SK-N-SH (cell line): ENCODE measurements around the gene TMEM9. TPM values are rescaled to one million over a fixed set of nuclear protein-coding genes. Genes with fewer than 3 reads are reported as not detected.

Experiments
- CTCF ChIA-PET: fragments of 300-600, 350-600 bp; formaldehyde crosslinking; extraction: SDS; loops from one replicate; lab custom pipeline; 2021; lab: Yijun Ruan, JAX
- POLR2A ChIA-PET: fragments of 350-600 bp; sonication (Branson Sonifier 250); formaldehyde crosslinking; extraction: SDS; loops from one replicate; lab custom pipeline; 2020; ENCODE audit warnings: antibody characterized with exemption, inconsistent platforms; lab: Yijun Ruan, JAX
- DNase-seq: peaks from one replicate; pipeline ENCODE4 v3.0.0; 2012
- H2AFZ ChIP-seq: fragments of 200-600 bp; sonication (generic); 2 replicates; pipeline ENCODE4 v1.8.1; 2016; ENCODE audit warnings: antibody characterized with exemption, mild to moderate bottlenecking, low read depth
- H3F3A ChIP-seq: fragments of 200-600 bp; sonication (generic); replicated peaks from 2 replicates; pipeline ENCODE3; 2016; ENCODE audit warnings: antibody characterized with exemption, mild to moderate bottlenecking; ENCODE audit not compliant: insufficient read depth
- H3K27ac ChIP-seq, 2 experiments: fragments of 200-500 bp in 1 of 2; fragments of 200-600 bp in 1 of 2; sonication (Bioruptor generic) in 1 of 2; sonication (generic), shearing (Covaris generic) in 1 of 2; 2 replicates each; pipeline versions ENCODE4 v1.5.1 to v1.6.1; 2014 to 2016; ENCODE audit warnings: low read depth in 2 of 2, inconsistent platforms in 1 of 2, low read length in 1 of 2, mild to moderate bottlenecking in 1 of 2, mixed read lengths in 1 of 2
- H3K27me3 ChIP-seq: fragments of 200-600 bp; sonication (generic), shearing (Covaris generic); 2 replicates; pipeline ENCODE4 v1.6.1; 2016; ENCODE audit warnings: mixed run types; ENCODE audit not compliant: insufficient read depth
- H3K36me3 ChIP-seq, 2 experiments: fragments of 200-500 bp in 1 of 2; fragments of 200-600 bp in 1 of 2; sonication (Bioruptor generic) in 1 of 2; sonication (generic) in 1 of 2; replicated peaks in 1 of 2; 2 replicates each; pipeline versions ENCODE3 to v1.5.1; 2014 to 2016; ENCODE audit warnings: low read length in 1 of 2, mild to moderate bottlenecking in 1 of 2; ENCODE audit not compliant: insufficient read depth in 2 of 2, control insufficient read depth in 1 of 2
- H3K4me1 ChIP-seq, 2 experiments: fragments of 200-500 bp in 1 of 2; fragments of 200-600 bp in 1 of 2; sonication (Bioruptor generic) in 1 of 2; sonication (generic), shearing (Covaris generic) in 1 of 2; 2 replicates each; pipeline versions ENCODE4 v1.5.1 to v1.6.1; 2014 to 2016; ENCODE audit warnings: low read depth in 1 of 2, low read length in 1 of 2, mixed run types in 1 of 2; ENCODE audit not compliant: insufficient read depth in 2 of 2, control insufficient read depth in 1 of 2
- H3K4me2 ChIP-seq: fragments of 200-600 bp; sonication (generic), shearing (Covaris generic); 2 replicates; pipeline ENCODE4 v1.6.1; 2017; ENCODE audit warnings: mixed run types
- H3K4me3 ChIP-seq, 2 experiments: fragments of 200-500 bp in 1 of 2; fragments of 200-600 bp in 1 of 2; sonication (Bioruptor generic) in 1 of 2; sonication (generic), shearing (Covaris generic) in 1 of 2; 2 replicates each; pipeline versions ENCODE4 v1.5.1 to v1.8.1; 2014 to 2016; ENCODE audit warnings: low read depth in 2 of 2, inconsistent platforms in 1 of 2, low read length in 1 of 2, mild to moderate bottlenecking in 1 of 2, mixed read lengths in 1 of 2, moderate library complexity in 1 of 2
- H3K79me2 ChIP-seq: fragments of 200-600 bp; sonication (generic); 2 replicates; pipeline ENCODE4 v1.8.1; 2017; ENCODE audit warnings: mild to moderate bottlenecking; ENCODE audit not compliant: insufficient read depth
- H3K9ac ChIP-seq: fragments of 200-600 bp; sonication (generic); 2 replicates; pipeline ENCODE4 v1.6.1; 2017; ENCODE audit warnings: mixed run types
- H3K9me2 ChIP-seq: fragments of 200-600 bp; sonication (generic); 2 replicates; pipeline ENCODE4 v1.6.1; 2017; ENCODE audit warnings: mixed run types
- H3K9me3 ChIP-seq: fragments of 200-600 bp; sonication (generic); 2 replicates; pipeline ENCODE4 v1.6.1; 2017; ENCODE audit warnings: mixed run types, mild to moderate bottlenecking, moderate library complexity
- H4K20me1 ChIP-seq: fragments of 200-600 bp; sonication (generic); 2 replicates; pipeline ENCODE4 v1.6.1; 2017; ENCODE audit warnings: mild to moderate bottlenecking, mixed run types; ENCODE audit not compliant: insufficient read depth
- EP300 ChIP-seq, 2 experiments: IDR thresholded peaks; 2 replicates each; pipeline versions ENCODE4 v1.4.0 to v1.6.1; 2012; ENCODE audit warnings: borderline replicate concordance in 1 of 2, low read depth in 1 of 2, low read length in 1 of 2
- MEF2A ChIP-seq: IDR thresholded peaks from 2 replicates; pipeline ENCODE4 v1.4.0; 2012; ENCODE audit warnings: low read depth, borderline replicate concordance
- NFIC ChIP-seq: IDR thresholded peaks from 2 replicates; pipeline ENCODE4 v1.4.0; 2012; ENCODE audit warnings: borderline replicate concordance
- NRF1 ChIP-seq: IDR thresholded peaks from 2 replicates; pipeline ENCODE4 v1.6.1; 2012; ENCODE audit warnings: low read depth, mild to moderate bottlenecking, low read length
- RCOR1 ChIP-seq: fragments of 150-350 bp; IDR thresholded peaks from 2 replicates; pipeline ENCODE4 v1.6.1; 2017; ENCODE audit warnings: antibody characterized with exemption, low read length
- RFX5 ChIP-seq: IDR thresholded peaks from 2 replicates; pipeline ENCODE4 v1.6.1; 2012; ENCODE audit warnings: mild to moderate bottlenecking, improper control_type of control experiment, low read length
- SMC3 ChIP-seq: IDR thresholded peaks from 2 replicates; pipeline ENCODE4 v1.6.1; 2012; ENCODE audit warnings: low read depth, low read length, improper control_type of control experiment
- TAF1 ChIP-seq: IDR thresholded peaks from 2 replicates; pipeline ENCODE4 v1.6.1; 2012; ENCODE audit warnings: low read depth, mild to moderate bottlenecking, low read length, moderate library complexity, borderline replicate concordance
- YY1 ChIP-seq: IDR thresholded peaks from 2 replicates; pipeline ENCODE4 v1.4.0; 2012; ENCODE audit warnings: low read depth, mild to moderate bottlenecking
- WGBS: methylation state at CpG from one replicate; pipeline ENCODE4 v1.1.6; 2017; ENCODE audit warnings: low lambda C conversion rate; 5-methylcytosine and 5-hydroxymethylcytosine counted together
- polyA plus RNA-seq, 3 experiments: library from polyadenylated mRNA; depleted of rRNA; stranded (reverse); fragments of >200 nt; gene quantifications; 2 replicates each; pipeline ENCODE4 v1.2.3, GENCODE V29; 2012
- TF ChIP-seq, protein P1 (sequence below): IDR thresholded peaks from 2 replicates; pipeline ENCODE4 v1.4.0; 2012; ENCODE audit warnings: low read depth
- TF ChIP-seq, protein P2 (sequence below): IDR thresholded peaks from 2 replicates; pipeline ENCODE4 v1.6.1; 2012; ENCODE audit warnings: mild to moderate bottlenecking, low read depth, low read length, moderate library complexity
- TF ChIP-seq, protein P3 (sequence below): IDR thresholded peaks from 2 replicates; pipeline ENCODE4 v1.4.0; 2012; ENCODE audit warnings: low read depth, borderline replicate concordance

The TMEM9 gene
- polyA plus RNA-seq, 1 of the 3 experiments (the other 2 are of a cell fraction): 126 TPM

DNA sequence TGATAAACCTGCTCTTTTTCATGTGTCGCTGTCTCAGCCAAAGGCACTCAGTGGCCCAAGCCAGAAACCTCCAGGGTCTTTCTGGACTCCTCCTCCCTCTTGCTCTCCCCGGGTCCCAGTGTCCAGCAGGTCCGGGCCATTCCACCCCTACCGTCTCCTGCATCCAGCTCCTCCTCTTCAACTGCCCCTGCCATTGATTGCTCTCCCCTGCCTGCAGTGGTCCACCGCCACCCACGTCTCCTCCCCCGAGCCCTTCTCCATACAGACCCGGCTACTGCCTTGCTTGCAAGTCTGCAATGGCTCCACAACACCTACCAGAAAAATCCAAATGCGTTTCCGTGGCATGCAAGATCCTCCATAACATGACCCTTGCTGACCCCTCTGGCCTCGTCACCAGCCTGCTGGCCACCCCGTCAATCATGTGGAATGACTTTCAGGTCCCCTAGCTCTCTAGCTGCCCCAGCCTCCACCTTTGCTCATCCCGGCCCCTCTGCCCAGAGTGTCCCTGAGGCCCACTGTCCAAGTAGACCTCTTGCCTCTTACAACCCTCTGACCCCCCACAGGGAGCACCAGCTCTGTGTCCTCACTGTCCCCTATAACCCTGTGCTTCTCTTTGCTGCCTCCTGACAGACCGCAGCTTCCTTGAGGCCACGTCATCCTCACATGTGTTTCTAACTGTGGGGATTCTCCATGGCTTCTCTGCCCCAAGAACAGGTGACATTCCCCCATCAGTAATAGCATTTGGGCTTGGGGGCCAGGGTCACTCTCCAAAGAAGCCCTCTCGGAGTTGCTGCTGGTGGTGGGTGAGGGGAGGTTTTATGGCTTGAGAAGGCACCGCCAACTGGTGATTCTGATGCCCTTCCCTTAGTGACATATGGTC lies 57.1 kb downstream of the TMEM9 start:
- 62% methylated on average over 17 of the region's 17 CpGs for WGBS
- Histone ChIP-seq H3K27me3 (peaks cover 22% of the 10 kb centered on the region), H3K4me3 (no peak overlapping the region), H3K9me2 (no peaks in the 10 kb centered on the region), H3K27ac (no peak overlapping the region), H3K36me3 (no peaks in the 10 kb centered on the region), H4K20me1 (no peaks in the 10 kb centered on the region), H3K4me2 (no peak overlapping the region), H3K9ac (no peak overlapping the region), H3K79me2 (no peaks in the 10 kb centered on the region), H3K9me3 (no peaks in the 10 kb centered on the region), H3K4me1 (no peaks in the 10 kb centered on the region), H2AFZ (no peak overlapping the region), H3F3A (no peaks in the 10 kb centered on the region)
- ChIA-PET CTCF (interaction anchor here (0.6 to 3.5 kb wide), 6 partner anchors 11 to 208 kb away, joined by 3 to 13 read pairs (median 6); no protein-coding TSS in a partner anchor), POLR2A (no interaction called here)
- TF ChIP-seq, protein P1, sequence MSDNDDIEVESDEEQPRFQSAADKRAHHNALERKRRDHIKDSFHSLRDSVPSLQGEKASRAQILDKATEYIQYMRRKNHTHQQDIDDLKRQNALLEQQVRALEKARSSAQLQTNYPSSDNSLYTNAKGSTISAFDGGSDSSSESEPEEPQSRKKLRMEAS: no peak
- no peak for TF ChIP-seq MEF2A
- DNase-seq: no peak

DNA sequence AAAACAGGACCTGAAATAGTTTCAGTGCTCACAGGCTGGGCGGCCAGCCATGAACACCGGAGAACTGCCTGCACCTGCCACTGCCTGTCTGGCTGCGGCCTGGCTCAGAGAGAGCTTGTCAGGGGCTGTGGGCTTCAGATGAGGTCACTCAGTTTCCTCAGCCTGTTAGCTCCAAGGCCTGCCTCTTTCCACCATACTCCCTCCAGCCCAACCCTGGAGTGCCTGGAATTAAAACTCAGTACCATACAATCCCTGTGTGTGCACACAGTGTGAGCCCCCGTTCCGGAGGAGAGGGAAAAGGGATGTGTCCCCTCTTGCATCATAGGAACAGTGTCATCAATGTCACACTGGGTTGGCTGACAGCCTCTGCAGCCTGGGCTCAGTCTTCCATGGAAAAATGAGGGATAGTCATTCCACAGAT lies 58.2 kb downstream of the TMEM9 start:
- no peak for TF ChIP-seq NRF1
- TF ChIP-seq NFIC: no peak
- TF ChIP-seq RCOR1: no peak
- TF ChIP-seq RFX5: no peak
- no peak for TF ChIP-seq TAF1
- no peak for TF ChIP-seq YY1
- TF ChIP-seq, protein P2, sequence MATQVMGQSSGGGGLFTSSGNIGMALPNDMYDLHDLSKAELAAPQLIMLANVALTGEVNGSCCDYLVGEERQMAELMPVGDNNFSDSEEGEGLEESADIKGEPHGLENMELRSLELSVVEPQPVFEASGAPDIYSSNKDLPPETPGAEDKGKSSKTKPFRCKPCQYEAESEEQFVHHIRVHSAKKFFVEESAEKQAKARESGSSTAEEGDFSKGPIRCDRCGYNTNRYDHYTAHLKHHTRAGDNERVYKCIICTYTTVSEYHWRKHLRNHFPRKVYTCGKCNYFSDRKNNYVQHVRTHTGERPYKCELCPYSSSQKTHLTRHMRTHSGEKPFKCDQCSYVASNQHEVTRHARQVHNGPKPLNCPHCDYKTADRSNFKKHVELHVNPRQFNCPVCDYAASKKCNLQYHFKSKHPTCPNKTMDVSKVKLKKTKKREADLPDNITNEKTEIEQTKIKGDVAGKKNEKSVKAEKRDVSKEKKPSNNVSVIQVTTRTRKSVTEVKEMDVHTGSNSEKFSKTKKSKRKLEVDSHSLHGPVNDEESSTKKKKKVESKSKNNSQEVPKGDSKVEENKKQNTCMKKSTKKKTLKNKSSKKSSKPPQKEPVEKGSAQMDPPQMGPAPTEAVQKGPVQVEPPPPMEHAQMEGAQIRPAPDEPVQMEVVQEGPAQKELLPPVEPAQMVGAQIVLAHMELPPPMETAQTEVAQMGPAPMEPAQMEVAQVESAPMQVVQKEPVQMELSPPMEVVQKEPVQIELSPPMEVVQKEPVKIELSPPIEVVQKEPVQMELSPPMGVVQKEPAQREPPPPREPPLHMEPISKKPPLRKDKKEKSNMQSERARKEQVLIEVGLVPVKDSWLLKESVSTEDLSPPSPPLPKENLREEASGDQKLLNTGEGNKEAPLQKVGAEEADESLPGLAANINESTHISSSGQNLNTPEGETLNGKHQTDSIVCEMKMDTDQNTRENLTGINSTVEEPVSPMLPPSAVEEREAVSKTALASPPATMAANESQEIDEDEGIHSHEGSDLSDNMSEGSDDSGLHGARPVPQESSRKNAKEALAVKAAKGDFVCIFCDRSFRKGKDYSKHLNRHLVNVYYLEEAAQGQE: no peak
- no peak for TF ChIP-seq EP300 (IDR thresholded peaks at IDR 0.05; ENCODE audit: borderline replicate concordance in 1 of 2, low read depth in 1 of 2, low read length in 1 of 2)
- TF ChIP-seq, protein P3, sequence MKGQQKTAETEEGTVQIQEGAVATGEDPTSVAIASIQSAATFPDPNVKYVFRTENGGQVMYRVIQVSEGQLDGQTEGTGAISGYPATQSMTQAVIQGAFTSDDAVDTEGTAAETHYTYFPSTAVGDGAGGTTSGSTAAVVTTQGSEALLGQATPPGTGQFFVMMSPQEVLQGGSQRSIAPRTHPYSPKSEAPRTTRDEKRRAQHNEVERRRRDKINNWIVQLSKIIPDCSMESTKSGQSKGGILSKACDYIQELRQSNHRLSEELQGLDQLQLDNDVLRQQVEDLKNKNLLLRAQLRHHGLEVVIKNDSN: no peak
- no peak for TF ChIP-seq SMC3

More for the DNA sequence above, 58.2 kb downstream of the TMEM9 start:
- 46% methylated on average over 5 of the region's 5 CpGs for WGBS
- Histone ChIP-seq H3F3A (no peaks in the 10 kb centered on the region), H3K4me1 (no peaks in the 10 kb centered on the region), H3K4me2 (no peak overlapping the region), H4K20me1 (no peaks in the 10 kb centered on the region), H3K27me3 (peaks cover 22% of the 10 kb centered on the region), H3K79me2 (no peaks in the 10 kb centered on the region), H3K9me2 (no peaks in the 10 kb centered on the region), H3K9ac (no peak overlapping the region), H3K9me3 (no peaks in the 10 kb centered on the region), H2AFZ (no peak overlapping the region), H3K4me3 (no peak overlapping the region), H3K36me3 (no peaks in the 10 kb centered on the region), H3K27ac (no peak overlapping the region)
- CTCF ChIA-PET: interaction anchor here (0.8 to 3.5 kb wide), 3 partner anchors 18 to 124 kb away, joined by 3 to 11 read pairs (median 8); no protein-coding TSS in a partner anchor
- POLR2A ChIA-PET: no interaction called here
- no peak for DNase-seq
